Measurements from ENCODE around the gene HNRNPCL1.
"Not testable (repeated sequence)": the region's sequence is repeated elsewhere in the genome, so short reads cannot be mapped to it uniquely, and the experiment has no call there.

The HNRNPCL1 gene

GRCh38 chr1:12848620-12849019, at the start of gene HNRNPCL1:
HNRNPCL1 (minus strand) TSS chr1:12848720; CDS start chr1:12848289, 431 bp downstream.
- DNase-seq (ENCODE audit: low read depth), result not testable (repeated sequence)

DNA sequence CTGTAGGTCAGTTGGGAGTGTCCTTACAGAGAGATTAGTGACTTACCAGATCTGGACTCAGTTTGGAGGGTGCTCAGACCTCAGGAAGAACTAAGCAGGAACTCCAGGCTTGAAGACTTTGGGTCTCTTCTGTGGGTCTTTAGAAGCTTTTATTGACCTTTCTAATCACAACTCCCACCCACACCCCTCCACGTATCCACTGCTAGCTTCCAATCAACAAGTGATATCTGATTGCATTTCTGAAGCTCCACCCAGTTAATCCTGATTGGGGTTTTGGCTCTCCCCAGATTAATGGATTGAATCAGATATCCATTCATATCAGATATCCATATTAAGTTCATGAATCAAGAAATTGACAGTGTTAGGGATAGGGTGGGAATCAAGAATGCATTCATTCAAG, 49.6 kb upstream of the HNRNPCL1 start, which contains the start of gene PRAMEF10:
PRAMEF10 (minus strand) TSS at position 101 of the 400 bp plus-strand sequence. CDS start 2,423 bp downstream, outside the sequence.
- not testable (repeated sequence) for DNase-seq (ENCODE audit: low read depth)

DNA sequence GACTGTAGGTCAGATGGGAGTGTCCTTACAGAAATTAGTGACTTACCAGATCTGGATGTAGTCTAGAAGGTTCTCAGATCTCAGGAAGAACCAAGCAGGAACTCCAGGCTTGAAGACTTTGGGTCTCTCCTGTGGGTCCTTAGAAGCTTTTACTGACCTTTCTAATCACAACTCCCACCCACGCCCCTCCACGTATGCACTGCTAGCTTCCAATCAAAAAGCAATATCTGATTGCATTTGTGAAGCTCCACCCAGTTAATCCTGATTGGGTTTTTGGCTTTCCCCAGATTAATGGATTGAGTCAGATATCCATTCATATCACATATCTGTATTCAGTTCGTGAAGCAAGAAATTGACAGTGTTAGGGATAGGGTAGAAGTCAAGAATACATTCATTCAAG, 37.6 kb upstream of the HNRNPCL1 start, which contains the start of gene PRAMEF4:
PRAMEF4 (minus strand) TSS at position 101 of the 400 bp plus-strand sequence. CDS start 2,807 bp downstream, outside the sequence.
- not testable (repeated sequence) for DNase-seq (ENCODE audit: low read depth)

GRCh38 chr1:12878453-12878852, 29.9 kb upstream of the HNRNPCL1 start:
- DNase-seq (ENCODE audit: low read depth), result not testable (repeated sequence)

DNA sequence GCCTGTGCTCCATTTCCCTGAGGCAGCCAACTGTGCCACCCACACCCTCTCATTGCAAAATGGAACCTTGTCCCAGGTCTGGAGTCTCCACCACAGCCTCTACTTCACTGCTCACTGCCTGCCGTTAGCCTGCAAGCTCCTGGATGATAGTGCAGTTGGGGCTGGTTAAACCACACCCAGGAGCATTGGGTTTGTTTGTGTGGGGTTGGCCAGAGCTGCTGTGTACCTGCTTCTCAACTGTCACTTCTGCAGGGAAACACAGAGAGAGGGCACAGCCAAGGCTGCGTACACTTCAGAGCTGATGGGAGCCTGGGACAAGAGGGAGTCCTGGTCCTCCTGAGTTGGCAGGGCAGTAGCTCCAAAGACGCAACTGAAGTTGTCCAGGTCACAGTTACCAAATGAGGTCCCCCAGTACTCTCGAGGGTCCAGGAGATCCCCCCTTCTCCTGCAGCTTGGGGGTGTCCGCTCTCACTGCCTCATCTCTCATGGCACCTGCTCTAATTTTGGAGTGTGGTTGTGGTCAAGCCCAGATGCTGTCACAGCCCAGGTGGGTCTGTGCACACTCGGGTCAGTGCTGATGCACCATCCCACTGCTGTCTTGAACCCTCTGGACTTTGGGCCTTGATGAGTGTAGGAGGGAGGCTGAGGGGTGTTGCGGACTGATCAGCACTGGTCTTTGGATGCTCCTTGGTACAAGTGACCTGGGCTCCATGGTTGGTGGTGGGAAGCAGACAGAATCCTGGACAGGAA, 14.8 kb upstream of the HNRNPCL1 start:
- not testable (repeated sequence) for DNase-seq (ENCODE audit: low read depth)

DNA sequence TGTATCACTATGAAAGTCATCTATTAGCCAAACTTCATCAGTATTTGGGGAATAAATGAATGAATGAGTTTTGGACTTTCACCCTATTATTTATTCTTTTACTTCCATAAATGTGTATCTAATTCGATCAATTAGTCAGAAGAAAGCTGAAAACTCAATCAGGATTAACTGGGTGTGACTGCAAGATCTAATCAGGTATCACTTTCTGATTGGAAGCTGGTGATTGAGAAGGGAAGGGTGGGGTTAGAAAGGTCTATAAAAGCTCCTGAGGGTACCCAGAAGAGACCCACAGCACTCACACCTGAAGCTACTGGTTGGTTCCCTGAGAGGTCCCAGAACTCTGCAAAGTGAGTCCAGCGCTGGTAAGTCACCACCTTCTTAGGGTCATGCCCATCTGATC, 8.3 kb upstream of the HNRNPCL1 start, which contains the start of gene PRAMEF2:
PRAMEF2 (plus strand) TSS at position 301 of the 400 bp plus-strand sequence. CDS start 1,924 bp downstream, outside the sequence.
- DNase-seq (ENCODE audit: low read depth), result not testable (repeated sequence)

- no peak for DNase-seq (ENCODE audit: low read depth)
Measured at GRCh38 chr1:12851779-12852178, 3.3 kb upstream of the HNRNPCL1 start.

DNA sequence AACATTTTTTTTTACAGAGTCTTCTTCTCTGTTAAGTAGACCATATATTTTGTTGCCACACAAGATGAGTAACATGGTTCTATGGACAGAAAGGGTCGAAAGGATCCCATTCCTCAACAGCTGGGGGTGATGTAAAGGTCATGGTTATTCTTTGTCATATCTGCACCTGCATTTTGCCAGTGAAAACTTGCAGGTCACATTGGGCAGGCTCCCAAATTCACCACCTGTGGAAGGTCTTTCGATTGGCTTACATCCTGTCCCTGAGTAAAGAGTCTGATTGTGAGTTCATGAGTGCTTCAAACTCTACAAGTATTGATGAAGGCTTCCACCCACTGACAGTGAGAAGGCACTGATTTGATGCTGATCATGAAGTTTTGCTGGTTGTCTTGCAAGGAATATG, 15.3 kb downstream of the HNRNPCL1 start:
- not testable (repeated sequence) for DNase-seq (ENCODE audit: low read depth)

DNA sequence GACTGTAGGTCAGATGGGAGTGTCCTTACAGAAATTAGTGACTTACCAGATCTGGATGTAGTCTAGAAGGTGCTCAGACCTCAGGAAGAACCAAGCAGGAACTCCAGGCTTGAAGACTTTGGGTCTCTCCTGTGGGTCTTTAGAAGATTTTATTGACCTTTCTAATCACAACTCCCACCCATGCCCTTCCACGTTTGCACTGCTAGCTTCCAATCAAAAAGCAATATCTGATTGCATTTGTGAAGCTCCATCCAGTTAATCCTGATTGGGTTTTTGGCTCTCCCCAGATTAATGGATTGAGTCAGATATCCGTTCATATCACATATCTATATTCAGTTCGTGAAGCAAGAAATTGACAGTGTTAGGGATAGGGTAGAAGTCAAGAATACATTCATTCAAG, 17.2 kb downstream of the HNRNPCL1 start, which contains the start of gene PRAMEF11:
PRAMEF11 (minus strand) TSS at position 101 of the 400 bp plus-strand sequence. CDS start 2,621 bp downstream, outside the sequence.
- DNase-seq (ENCODE audit: low read depth), result not testable (repeated sequence)

GRCh38 chr1:12819061-12819460, 29.5 kb downstream of the HNRNPCL1 start:
- not testable (repeated sequence) for DNase-seq (ENCODE audit: low read depth)

GRCh38 chr1:12811409-12811784, 37.1 kb downstream of the HNRNPCL1 start:
- DNase-seq (ENCODE audit: low read depth), result no peak

- DNase-seq (ENCODE audit: low read depth), result no peak
Measured at GRCh38 chr1:12810691-12811408, 37.7 kb downstream of the HNRNPCL1 start.

- DNase-seq (ENCODE audit: low read depth), result no peak
Measured at GRCh38 chr1:12809933-12810332, 38.6 kb downstream of the HNRNPCL1 start.

- no peak for DNase-seq (ENCODE audit: low read depth)
Measured at GRCh38 chr1:12799730-12800129, 48.8 kb downstream of the HNRNPCL1 start.

DNA sequence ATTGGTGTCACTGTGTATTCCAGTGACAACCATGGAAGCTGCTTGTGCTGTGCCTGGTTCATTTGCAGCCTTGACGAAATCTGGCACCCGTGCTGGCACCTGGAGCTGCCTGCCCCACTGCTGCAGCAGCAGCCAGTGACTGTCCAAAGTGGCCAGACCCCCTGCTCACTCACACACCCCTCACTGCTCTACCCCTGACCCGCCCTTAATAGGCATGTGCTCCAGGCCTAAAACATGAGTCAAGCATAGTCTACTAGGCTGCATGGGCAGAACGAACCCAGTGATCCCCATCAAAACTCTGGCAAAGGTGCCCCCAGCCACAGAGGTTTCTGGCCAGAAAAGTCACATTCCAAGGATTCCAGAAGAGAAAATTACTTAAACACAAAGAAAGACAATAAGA, 49.6 kb downstream of the HNRNPCL1 start:
- no peak for DNase-seq (ENCODE audit: low read depth)
